HepG2 (cell line): Measurements from ENCODE around the gene ACAP3. TPM values are rescaled to one million over a fixed set of nuclear protein-coding genes. Genes with fewer than 3 reads are reported as not detected.
A peak's percentile ranks its signal among the peaks of the same experiment; 100 is the strongest.

Experiments used
- ATF6 ChIP-seq: sonication (generic); formaldehyde crosslinking; conservative IDR thresholded peaks from 2 replicates; pipeline ENCODE4 v1.4.0; 2020; ENCODE audit warnings: missing genetic modification reagents
- FOXO1 ChIP-seq: sonication (generic); formaldehyde crosslinking; IDR thresholded peaks from 2 replicates; pipeline ENCODE4 v1.4.0; 2020; ENCODE audit warnings: missing genetic modification reagents
- GABPA ChIP-seq, 2 experiments: IDR thresholded peaks; 2 replicates each; pipeline ENCODE4 v1.6.1; 2011 to 2016; ENCODE audit warnings: low read depth in 2 of 2, low read length in 1 of 2, missing biosample characterization in 1 of 2, missing genetic modification characterization in 1 of 2
- RAD51 ChIP-seq: fragments of 450-650 bp; IDR thresholded peaks from 2 replicates; pipeline ENCODE4 v1.6.1; 2016; ENCODE audit warnings: borderline replicate concordance
- SETDB1 ChIP-seq: sonication (generic); formaldehyde crosslinking; IDR thresholded peaks from 2 replicates; pipeline ENCODE4 v1.5.1; 2020; ENCODE audit warnings: missing genetic modification reagents, mild to moderate bottlenecking, borderline replicate concordance
- SMAD1 ChIP-seq: sonication (generic); formaldehyde crosslinking; IDR thresholded peaks from 2 replicates; pipeline ENCODE4 v1.4.0; 2020; ENCODE audit warnings: missing genetic modification reagents, low read depth, mild to moderate bottlenecking, borderline replicate concordance
- SP5 ChIP-seq: IDR thresholded peaks from 2 replicates; pipeline ENCODE4 v1.6.1; 2016; ENCODE audit warnings: low read depth, borderline replicate concordance
- TBX3 ChIP-seq: fragments of 450-650 bp; IDR thresholded peaks from 2 replicates; pipeline ENCODE4 v1.6.1; 2017; ENCODE audit warnings: antibody characterized with exemption, mild to moderate bottlenecking, inconsistent platforms, borderline replicate concordance
- TOPORS ChIP-seq: sonication (generic); formaldehyde crosslinking; IDR thresholded peaks from 2 replicates; pipeline ENCODE4 v1.8.0; 2023; ENCODE audit warnings: mild to moderate bottlenecking, missing genetic modification reagents
- TSC22D2 ChIP-seq: sonication (generic); formaldehyde crosslinking; IDR thresholded peaks from 2 replicates; pipeline ENCODE4 v1.5.1; 2020; ENCODE audit warnings: missing genetic modification reagents, mild to moderate bottlenecking, borderline replicate concordance
- ZNF232 ChIP-seq: sonication (generic); formaldehyde crosslinking; IDR thresholded peaks from 2 replicates; pipeline ENCODE4 v1.4.0; 2020; ENCODE audit warnings: missing genetic modification reagents, borderline replicate concordance
- ZNF275 ChIP-seq: sonication (generic); formaldehyde crosslinking; IDR thresholded peaks from 2 replicates; pipeline ENCODE4 v1.8.0; 2022; ENCODE audit warnings: missing genetic modification reagents, mild to moderate bottlenecking, inconsistent platforms, borderline replicate concordance
- ZNF580 ChIP-seq: IDR thresholded peaks from 2 replicates; pipeline ENCODE4 v1.6.1; 2016; ENCODE audit warnings: low read depth, borderline replicate concordance
- ZNF747 ChIP-seq: sonication (generic); formaldehyde crosslinking; IDR thresholded peaks from 2 replicates; pipeline ENCODE4 v1.8.1; 2023; ENCODE audit warnings: missing genetic modification reagents, mild to moderate bottlenecking, borderline replicate concordance
- ZNF883 ChIP-seq: sonication (generic); formaldehyde crosslinking; IDR thresholded peaks from 2 replicates; pipeline ENCODE4 v1.5.1; 2020; ENCODE audit warnings: mild to moderate bottlenecking, missing genetic modification reagents; ENCODE audit errors: not compliant biosample characterization
- polyA plus RNA-seq, 8 experiments: library from polyadenylated mRNA; depleted of rRNA in 3 of 8; stranded (reverse) in 7 of 8; unstranded in 1 of 8; fragments of >200 nt; fragmentation: Illumina TruSeq in 4 of 8; extraction: Trizol in 4 of 8; gene quantifications; 2 replicates each; pipeline versions ENCODE4 v1.2.1 to v1.2.3, GENCODE V29; 2011 to 2016; ENCODE audit warnings: low read depth in 4 of 8, missing spikeins in 1 of 8, mixed read lengths in 1 of 8; ENCODE audit not compliant: insufficient read depth in 1 of 8
- total RNA-seq, 5 experiments: library from RNA; depleted of rRNA; stranded (reverse); fragments of >200 nt; fragmentation: Illumina TruSeq; extraction: Trizol; gene quantifications; 2 replicates each; pipeline ENCODE4 v1.2.3, GENCODE V29; 2016; ENCODE audit warnings: low read depth in 1 of 5
- TF ChIP-seq, protein P1 (sequence below), 2 experiments: sonication (generic) in 1 of 2; formaldehyde crosslinking in 1 of 2; IDR thresholded peaks; 2 replicates each; pipeline versions ENCODE4 v1.6.1 to v1.9.0; 2014 to 2022; ENCODE audit warnings: antibody characterized with exemption in 1 of 2, borderline replicate concordance in 1 of 2, inconsistent platforms in 1 of 2, low read depth in 1 of 2, missing genetic modification reagents in 1 of 2
- TF ChIP-seq, protein P2 (sequence below): sonication (generic); formaldehyde crosslinking; IDR thresholded peaks from 2 replicates; pipeline ENCODE4 v1.4.0; 2020; ENCODE audit warnings: missing genetic modification reagents
- TF ChIP-seq, protein P3 (sequence below): sonication (generic); formaldehyde crosslinking; conservative IDR thresholded peaks from 2 replicates; pipeline ENCODE4 v1.4.0; 2020; ENCODE audit warnings: missing genetic modification reagents

Gene ACAP3
- total and polyA plus RNA-seq, 2 of the 13 experiments (the other 11 are each of a cell fraction or from before 2014, with no cell fraction given): 29.4 to 50.8 TPM

DNA sequence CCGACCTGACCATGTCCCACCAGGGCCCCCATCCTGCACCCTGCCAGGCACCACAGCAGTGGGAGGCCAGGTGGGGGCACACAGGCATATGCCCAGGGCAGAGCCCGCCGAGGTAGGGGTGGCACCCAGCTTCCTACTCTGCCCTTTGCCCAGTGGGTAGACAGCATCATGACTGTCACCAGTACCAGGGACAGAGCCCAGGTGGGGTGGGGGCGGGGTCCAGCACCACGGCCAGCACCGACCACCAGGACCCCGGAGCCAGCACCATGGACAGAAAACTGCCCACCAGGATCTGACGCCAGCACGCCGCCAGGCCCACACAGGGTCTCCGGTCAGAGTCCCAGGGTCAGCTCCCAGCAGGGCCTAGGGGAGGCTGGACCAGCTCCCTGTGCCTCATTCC, 27.1 kb upstream of the ACAP3 start (continued):
- TF ChIP-seq, protein P1, sequence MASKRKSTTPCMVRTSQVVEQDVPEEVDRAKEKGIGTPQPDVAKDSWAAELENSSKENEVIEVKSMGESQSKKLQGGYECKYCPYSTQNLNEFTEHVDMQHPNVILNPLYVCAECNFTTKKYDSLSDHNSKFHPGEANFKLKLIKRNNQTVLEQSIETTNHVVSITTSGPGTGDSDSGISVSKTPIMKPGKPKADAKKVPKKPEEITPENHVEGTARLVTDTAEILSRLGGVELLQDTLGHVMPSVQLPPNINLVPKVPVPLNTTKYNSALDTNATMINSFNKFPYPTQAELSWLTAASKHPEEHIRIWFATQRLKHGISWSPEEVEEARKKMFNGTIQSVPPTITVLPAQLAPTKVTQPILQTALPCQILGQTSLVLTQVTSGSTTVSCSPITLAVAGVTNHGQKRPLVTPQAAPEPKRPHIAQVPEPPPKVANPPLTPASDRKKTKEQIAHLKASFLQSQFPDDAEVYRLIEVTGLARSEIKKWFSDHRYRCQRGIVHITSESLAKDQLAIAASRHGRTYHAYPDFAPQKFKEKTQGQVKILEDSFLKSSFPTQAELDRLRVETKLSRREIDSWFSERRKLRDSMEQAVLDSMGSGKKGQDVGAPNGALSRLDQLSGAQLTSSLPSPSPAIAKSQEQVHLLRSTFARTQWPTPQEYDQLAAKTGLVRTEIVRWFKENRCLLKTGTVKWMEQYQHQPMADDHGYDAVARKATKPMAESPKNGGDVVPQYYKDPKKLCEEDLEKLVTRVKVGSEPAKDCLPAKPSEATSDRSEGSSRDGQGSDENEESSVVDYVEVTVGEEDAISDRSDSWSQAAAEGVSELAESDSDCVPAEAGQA (IDR thresholded peaks at IDR 0.05; ENCODE audit: low read depth): no peak
- TF ChIP-seq, protein P1 (CRISPR knock-in tag; IDR thresholded peaks at IDR 0.05; ENCODE audit: borderline replicate concordance): 0 out of 2 replicates have a peak, but pooled peaks have one; percentile 50
- TF ChIP-seq GABPA (IDR thresholded peaks at IDR 0.05; ENCODE audit: low read depth, low read length): no peak
- no peak for TF ChIP-seq GABPA (CRISPR knock-in tag; IDR thresholded peaks at IDR 0.05; ENCODE audit: low read depth)
- TF ChIP-seq ZNF747 (CRISPR knock-in tag): peak; percentile 65; the same call in 1 of the 2 replicates
- TF ChIP-seq ZNF232 (CRISPR knock-in tag): peak; percentile 95
- TF ChIP-seq SP5: 0 out of 2 replicates have a peak, but pooled peaks have one; percentile 12
- peak; percentile 88; the same call in 1 of the 2 replicates for TF ChIP-seq TSC22D2 (CRISPR knock-in tag)
- no peak for TF ChIP-seq TBX3
- no peak for TF ChIP-seq SETDB1
- TF ChIP-seq TOPORS (CRISPR knock-in tag): peak; percentile 55; the same call in 1 of the 2 replicates
- TF ChIP-seq, protein P2, sequence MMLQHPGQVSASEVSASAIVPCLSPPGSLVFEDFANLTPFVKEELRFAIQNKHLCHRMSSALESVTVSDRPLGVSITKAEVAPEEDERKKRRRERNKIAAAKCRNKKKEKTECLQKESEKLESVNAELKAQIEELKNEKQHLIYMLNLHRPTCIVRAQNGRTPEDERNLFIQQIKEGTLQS (CRISPR knock-in tag): peak; percentile 80; the same call in 1 of the 2 replicates
- TF ChIP-seq RAD51: no peak
- TF ChIP-seq SMAD1 (CRISPR knock-in tag): no peak
- no peak for TF ChIP-seq ZNF275 (CRISPR knock-in tag)
- TF ChIP-seq ZNF580 (CRISPR knock-in tag): 0 out of 2 replicates have a peak, but pooled peaks have one; percentile 30
- TF ChIP-seq ZNF883 (CRISPR knock-in tag): peak; percentile 59
- no peak for TF ChIP-seq ATF6 (CRISPR knock-in tag)
- peak; percentile 57; the same call in 1 of the 2 replicates for TF ChIP-seq FOXO1
- TF ChIP-seq, protein P3, sequence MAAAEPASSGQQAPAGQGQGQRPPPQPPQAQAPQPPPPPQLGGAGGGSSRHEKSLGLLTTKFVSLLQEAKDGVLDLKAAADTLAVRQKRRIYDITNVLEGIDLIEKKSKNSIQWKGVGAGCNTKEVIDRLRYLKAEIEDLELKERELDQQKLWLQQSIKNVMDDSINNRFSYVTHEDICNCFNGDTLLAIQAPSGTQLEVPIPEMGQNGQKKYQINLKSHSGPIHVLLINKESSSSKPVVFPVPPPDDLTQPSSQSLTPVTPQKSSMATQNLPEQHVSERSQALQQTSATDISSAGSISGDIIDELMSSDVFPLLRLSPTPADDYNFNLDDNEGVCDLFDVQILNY (CRISPR knock-in tag): no peak
